Suppressor macrophage treated with lipopolysaccharide for 1 hour (primary cell): Measurements from ENCODE around the gene SPATA9.
A peak's percentile ranks its signal among the peaks of the same experiment; 100 is the strongest.
"Not testable (repeated sequence)": the region's sequence is repeated elsewhere in the genome, so short reads cannot be mapped to it uniquely, and the experiment has no call there.

Experiments
- DNase-seq, 3 donors: peaks; one replicate each; pipeline ENCODE4 v3.0.0-alpha.2; 2020 to 2022

Gene SPATA9

DNA sequence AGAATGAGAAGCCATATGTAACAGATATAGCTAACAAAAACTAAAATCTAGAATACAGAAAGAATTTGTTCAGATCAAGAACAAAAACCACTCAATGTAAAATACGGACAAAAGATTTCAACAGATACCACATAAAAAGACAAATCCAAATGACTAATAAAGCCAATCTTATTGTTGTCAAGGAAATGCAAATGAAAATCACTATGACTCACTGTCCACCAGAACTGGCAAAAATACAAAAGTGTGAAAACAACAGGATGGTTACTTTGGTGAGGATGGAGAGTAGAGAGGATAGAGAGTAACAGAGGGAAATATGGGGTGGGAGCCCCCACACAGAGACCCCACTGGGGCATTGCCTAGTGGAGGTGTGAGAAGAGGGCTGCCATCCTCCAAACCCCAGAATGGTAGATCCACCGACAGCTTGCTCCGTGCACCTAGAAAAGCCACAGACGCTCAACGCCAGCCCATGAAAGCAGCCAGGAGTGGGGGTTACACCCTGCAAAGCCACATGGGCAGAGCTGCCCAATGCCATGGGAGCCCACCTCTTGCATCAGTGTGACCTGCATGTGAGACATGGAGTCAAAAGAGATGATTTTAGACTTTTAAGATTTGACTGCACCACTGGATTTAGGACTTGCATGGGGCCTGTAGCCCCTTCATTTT, 33.1 kb upstream of the SPATA9 start:
- DNase-seq, result peak in 2 of 3 donors; percentile 56 to 59

DNA sequence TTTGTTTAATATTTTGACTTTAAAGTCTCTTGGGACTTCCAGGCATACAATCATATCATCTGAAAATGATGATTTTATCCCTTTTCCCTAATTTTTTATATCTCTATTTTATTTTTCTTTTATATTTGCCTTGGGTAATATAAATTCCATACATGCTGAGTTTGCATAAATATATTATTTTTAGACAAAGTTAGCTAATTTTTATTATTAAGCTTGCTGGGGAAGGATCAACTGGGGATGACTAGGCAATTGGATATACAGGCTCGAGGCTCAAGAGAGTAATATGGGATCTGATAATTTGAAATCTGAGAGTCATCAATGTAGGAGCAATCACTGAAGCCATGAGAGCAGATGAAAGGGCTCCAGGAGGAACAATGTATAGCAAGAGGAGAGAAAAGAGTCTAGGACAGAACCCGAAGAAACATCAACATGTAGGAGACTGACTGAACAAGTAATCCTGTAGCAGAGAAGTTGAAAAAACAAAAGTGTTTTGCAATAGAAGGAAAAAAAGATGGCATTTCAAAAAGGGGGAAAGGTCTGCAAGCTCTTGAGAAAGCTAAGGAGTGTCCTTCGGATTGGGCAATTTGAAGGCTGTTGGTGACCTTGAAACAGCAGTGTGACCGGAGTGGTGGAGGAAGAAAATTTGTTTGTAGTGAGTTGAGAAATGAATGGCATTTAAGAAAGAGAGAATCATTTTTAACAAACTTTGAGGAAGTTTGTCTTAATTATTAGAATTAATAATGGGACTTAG, 31.3 kb upstream of the SPATA9 start:
- DNase-seq, result peak in 1 of 3 donors; percentile 16

DNA sequence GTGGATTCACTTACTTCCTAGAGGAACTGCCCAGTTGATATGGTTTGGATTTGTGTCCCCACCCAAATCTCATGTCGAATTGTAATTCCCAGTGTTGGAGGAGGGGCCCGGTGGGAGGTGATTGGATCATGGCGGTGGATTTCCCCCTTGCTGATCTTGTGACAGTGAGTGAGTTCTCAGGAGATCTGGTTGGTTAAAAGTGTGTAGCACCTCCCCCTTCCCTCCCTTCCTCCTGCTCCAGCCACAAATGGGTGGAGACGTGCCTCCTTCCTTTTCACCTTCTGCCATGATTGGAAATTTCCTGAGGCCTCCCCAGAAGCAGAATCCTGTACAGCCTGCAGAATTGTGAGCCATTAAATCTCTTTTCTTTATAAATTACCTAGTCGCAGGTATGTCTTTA, 30.5 kb upstream of the SPATA9 start:
- DNase-seq, result not testable (repeated sequence)

DNA sequence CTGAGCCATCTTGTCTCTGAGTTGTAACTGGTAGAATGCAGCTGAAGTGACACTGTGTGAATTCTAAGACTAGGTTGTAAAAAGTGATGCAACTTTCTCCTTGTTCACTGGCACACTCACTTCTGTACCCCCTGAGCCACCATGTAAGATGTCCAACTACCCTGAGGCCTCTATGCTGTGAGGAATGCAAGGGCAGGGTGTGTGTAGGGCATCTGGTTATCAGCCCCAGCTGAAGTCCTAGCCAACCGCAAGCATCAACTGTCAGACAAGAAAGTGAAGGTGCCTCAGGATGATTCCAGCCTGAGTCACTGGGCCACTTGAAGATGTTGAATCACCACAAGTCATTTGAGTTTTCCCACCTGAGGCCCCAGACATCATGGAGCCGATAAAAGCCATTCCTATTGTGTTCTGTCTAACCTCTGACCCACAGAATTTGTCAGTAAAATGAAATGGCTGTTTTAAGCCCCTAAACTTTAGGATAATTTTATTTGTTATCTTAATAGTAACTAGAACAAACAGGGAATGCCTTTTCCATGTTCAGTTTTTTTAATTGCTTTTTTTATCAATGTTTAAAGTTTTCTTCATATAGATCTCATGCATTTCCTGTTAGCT, 29.7 kb upstream of the SPATA9 start:
- DNase-seq, result no peak

DNA sequence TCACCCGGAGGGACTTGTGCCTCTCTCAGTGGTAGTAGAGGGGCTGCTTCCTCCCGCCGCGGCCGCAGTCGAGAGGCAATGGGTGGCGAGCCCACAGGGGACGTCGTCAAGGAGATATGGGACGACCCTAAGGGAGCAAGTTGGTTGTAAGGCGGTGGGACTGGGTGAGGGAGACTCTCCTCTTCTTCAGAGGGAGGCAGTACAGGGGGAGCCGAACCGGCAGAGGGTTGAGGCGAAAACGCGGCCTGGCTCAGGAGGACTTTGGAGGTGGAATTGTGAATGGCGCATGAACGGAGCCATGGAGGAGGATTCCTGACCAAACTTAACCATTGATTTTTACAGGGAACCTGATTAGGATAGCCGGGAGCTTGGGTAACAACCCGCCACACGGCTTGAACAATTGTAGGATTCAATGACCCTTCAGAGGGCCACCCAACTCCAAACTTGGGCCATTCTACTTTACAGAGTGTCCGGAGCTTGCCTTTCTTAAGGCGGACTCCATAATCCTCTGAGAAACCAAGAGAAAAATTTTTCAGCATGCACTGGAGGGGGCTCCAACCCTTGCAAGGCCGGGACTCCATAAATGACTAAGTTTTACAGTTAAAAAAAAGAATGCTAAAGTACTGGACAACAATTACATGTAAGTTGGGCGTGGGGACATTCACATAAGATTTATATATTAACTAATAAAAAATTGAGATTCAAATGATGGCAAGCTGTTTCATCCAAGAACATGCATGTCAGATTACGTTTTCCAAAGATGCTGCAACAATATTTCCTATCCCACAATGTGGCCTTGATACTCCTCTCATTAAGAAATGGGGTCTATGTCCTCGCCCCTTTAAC, 28.9 kb upstream of the SPATA9 start:
- DNase-seq, result no peak

DNA sequence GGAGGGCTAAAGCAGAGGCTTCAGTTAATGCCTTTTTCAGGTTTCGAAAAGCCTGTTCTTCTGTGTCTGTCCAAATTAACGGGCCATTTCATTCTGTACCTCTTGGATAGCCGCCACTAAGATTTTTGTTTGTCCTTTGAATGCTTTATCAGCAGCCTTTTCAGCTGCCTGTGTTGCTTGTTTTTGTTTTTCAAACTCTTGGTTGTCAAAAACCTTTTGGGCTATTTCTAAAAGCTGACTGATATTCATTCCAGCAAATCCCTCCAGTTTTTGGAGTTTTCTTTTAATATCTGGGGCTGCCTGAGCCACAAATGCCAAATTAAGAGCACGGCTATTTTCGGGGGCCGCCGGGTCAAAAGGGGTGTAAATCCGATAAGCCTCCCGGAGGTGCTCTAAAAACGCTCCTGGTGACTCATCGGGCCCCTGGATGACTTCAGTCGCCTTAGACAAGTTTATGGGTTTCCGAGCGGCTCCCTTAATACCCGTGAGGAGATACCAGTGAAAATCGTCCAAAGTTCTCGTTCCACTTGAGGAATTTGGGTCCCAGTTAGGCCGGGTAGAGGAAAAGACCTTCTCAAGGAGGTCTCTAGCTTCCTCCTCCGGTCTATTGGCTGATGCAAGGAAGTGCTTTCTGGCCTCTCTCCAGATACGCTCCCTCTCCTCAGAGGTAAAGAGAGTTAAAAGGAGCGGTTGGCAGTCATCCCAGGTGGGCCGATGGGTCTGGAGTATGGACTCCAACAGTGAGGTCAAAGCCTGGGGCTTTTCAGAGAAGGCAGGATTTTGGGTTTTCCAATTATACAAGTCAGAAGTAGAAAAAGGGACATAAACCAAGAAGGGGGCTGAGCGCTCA, 28.1 kb upstream of the SPATA9 start:
- not testable (repeated sequence) for DNase-seq

DNA sequence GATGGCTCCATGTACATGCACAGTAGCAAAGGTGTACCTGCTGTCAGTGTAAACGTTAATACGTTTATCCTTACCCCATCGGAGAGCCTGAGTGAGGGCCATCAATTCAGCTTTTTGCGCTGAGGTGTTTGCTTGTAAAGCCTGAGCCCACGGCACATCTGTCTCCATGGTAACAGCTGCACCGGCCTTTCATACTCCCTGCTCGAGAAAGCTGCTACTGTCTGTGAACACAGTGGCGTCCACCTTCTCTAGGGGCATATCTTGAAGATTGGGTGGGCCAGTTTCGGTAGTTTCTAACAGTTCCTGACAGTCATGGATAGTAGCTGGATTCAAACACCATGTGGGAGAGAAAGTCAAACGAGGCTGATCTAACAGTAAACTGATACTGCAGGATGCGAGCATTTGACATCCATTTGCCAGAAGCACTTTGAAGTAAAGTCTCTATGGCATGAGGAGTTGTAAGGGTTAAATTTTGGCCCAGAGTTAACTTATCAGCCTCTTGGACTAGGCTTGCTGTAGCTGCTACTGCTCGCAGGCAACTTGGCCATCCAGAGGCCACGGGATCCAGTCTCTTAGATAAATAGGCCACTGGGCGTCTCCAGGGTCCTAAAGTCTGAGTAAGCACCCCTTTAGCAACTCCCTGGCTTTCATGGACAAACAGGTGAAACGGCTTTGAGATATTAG, 27.3 kb upstream of the SPATA9 start:
- DNase-seq, result no peak

DNA sequence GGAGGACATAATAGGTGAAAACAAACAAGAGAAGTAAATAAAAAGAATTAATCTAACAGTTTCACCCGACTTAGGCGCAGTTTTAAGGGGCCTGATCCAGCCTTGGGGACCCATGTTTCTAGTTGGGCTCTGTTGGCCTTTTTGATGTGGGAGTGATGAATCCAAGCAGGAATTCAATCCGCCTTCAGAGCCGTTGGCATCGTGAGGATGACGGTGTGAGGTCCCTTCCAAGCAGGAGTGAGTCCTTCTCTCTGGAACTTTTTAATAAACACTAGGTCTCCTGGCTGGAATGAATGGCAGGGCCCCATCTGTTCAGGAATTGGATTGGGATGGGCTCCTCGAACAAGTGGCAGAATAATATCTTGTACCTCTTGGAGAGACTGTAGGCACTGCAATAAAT, 26.1 kb upstream of the SPATA9 start:
- no peak for DNase-seq

DNA sequence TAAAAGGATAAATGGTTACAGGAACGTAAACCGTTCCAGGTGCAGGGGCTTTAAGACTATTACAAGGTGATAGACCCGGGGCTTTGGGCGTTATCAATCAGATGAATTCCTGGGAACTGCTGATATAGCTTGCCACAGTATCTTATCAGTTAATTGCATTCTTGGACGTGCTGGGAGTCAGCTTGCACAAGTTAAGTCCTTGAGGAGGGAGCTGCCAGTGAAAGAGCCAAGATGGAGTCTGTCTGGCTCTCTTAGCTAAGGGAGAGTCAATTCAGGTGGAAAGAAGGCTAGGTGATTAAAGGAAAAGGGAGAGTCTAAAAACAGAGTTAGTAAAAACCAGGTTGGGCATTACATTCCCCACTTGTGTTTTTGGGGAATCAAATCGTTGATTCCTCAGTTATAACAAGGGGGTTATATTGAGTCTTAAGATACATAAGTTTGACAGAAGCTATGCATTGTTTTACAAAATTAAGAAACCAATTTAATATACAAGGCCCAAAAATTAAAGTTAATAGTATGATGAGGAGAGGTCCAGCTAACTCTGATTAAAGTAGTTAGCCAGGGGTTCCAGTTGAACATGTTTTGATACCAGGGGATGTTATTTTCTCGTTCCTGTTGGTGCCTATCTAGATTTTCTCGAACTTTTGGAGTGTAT, 24.9 kb upstream of the SPATA9 start:
- not testable (repeated sequence) for DNase-seq

DNA sequence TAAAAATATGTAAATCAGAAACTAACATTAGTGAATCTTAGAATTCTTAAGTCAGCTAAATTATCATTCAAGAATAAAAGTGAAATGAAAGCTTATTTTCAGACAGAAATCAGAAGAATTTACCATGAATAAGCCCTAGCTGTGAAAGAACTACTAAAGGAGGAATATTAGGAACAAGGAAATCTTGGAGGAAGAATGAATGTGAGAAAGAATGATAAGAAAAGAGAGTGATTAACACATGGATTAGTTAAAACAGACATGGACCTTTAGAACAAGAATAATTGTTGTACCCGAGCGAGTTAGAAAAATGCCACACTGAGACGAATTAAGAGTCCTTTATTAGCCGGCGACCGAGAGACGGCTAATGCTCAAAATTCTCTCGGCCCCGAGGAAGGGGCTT, 24.3 kb upstream of the SPATA9 start:
- no peak for DNase-seq

DNA sequence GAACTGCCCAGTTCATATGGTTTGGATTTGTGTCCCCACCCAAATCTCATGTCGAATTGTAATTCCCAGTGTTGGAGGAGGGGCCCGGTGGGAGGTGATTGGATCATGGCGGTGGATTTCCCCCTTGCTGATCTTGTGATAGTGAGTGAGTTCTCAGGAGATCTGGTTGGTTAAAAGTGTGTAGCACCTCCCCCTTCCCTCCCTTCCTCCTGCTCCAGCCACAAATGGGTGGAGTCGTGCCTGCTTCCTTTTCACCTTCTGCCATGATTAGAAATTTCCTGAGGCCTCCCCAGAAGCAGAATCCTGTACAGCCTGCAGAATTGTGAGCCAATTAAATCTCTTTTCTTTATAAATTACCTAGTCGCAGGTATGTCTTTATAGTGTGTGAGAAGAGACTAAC, 23.4 kb upstream of the SPATA9 start:
- DNase-seq, result not testable (repeated sequence)

DNA sequence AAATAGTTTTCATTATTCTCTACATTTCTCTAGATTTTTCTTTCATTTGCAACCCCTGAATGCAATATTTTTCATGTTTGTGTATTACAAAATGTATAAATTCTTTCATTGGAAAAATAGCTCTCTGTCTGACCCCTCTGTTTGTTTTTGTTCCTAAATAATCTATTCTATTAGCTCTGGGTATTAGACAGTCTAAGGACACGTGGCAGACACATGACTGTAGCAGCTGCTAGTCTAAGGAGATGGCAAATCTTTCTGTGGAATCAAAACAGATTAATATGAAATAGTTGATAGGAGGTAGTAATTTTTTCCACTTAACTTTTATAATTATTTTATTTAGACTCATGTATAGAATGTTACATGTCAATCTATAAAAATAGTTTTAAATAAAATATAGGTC, 21.4 kb upstream of the SPATA9 start:
- DNase-seq, result no peak

DNA sequence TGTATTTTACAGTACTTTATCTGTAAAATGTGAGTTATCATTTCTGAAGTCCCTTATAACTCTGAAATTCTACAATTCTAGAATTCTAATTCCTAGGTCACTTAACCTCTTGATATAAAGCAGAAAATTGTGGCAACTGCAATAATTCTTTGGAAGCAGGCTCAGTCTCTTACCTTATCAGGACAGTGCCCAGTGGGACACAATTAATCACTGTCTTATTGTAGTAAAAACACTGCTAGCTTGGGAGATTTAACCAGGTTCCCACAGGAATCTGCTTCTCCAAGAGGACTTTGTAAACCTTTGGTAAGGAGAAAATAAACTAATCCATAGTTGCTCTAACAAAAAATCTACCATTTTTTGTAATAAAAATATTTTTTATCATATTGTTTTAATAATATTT, 18.3 kb upstream of the SPATA9 start:
- DNase-seq, result no peak

DNA sequence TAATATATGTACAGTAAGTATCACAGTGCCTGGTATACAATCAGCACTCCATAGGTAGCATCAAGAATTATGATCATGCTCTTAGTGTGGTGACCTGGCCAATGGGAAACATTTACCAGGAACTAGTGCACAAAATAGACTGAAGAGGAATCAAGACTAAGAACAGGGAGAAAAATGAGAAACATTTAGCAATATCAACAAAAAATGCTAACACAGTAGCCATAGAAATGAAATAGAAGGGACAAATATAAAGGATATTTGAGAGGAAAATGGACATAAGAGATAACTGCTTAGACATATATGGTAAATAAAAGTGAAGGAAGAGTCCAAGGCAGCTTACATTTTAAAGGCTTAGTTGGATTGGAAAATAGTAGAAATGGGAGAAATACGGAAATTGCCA, 16.5 kb upstream of the SPATA9 start:
- no peak for DNase-seq

DNA sequence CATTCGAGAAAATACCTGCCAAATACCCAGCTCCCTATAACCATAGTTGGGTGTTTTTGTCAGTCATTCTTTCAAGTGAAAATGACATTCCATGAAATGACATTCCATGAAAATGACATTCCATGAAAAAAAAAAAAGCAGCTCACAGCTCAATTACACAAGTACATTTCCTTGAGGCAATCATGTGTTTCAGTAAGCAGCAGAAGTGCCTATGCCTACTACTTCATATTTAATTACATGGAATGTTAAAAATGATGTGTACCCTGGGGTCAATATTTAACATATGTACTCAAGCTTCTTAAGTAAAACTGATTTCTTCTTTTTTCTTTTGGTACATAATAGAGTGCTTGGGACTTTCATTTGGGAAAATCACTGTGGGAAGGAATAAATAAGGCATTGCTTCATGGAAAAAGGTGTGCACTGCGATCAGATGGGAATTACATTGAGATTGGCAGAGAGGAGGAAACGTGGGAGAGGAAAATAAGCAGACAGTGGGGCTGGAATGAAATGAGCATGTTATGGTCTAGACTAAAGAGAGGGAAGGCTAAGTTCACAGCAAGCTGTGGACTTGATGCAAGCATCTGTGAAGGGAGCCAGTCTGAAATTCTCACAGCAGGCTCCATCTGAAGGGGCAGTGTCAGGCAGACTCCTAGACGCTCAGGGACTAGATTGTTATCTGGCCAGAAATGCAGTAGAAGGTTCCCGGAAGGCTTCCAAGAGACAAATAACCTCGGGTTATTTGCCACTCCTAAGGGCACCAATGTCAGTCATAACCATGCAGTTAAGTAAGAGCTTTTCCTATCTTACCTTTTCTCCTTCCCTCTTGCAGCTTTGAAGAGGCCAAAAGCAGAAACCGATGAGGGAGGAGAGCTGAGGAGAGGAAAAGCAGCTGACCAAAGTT, 15.2 kb upstream of the SPATA9 start:
- no peak for DNase-seq

DNA sequence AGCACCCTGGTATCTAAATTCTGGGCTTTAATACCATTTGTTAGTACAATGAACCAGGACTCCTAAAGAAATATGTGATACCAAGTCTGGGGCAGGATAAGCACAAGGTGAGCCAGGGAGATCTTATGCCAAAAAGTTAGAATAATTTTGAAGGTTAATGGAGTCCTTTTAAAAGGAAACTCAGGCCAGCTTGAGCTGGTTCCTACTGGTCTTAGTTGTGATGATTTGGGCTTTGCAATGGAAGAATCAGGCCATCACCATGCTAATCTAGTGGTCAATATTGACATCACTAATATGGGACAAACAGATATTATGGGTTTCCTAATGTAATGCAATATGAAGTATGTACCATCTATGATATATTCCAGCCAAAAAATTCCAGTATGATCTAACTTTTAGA, 7.5 kb upstream of the SPATA9 start:
- DNase-seq, result no peak

DNA sequence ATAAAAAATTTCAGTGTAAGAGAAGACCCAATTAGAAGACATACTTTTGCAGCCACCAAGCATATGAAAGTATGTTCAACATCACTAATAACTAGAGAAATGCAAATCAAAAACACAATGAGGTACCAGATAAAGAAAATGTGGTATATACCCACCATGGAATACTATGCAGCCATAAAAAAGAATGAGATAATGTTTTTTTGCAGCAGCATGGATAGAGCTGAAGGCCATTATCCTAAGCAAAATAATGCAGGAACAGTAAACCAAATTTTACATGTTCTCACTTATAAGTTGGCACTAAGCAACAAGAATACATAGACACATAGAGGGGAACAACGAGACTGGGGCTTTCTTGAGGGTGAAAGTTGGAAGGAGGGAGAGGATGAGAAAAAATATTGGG, 6.9 kb upstream of the SPATA9 start:
- DNase-seq, result no peak

DNA sequence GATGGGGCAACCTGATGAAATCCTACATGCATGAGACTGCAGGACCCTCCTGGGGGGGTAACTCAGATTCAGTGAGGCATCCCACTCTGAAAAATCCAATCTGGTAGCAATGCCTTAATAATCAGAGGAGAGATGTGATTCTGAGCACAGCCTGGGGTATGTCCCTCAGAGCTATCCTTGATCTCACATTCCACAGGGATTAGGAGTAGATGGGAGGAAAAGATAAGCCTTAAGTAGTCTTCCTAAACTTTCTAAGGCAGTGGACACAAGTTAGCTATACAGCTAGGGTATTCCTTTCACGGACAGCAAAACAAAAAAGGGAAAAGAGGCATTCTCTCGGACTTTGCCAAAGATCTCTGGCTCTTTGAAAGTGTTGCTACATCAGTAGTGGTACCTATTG, 3.9 kb upstream of the SPATA9 start:
- no peak for DNase-seq

DNA sequence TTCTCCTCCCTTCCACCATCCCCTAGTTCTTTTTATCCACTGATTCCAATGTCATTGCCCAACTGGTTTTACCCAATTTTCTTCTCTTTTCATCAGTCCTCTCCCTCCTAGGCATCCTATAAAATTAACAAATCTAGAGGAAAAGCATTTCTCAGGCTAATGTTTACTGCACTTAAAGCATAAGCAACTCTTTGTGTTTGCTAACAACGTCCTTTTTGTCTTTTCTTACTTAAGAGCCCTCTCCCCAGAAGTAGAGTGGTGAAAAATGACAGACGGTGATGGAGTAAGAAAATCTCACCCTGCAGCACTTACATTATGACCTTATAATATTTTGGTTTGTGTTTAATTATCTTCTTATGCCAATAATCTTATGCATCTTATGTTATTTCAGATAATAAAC, 1.6 kb upstream of the SPATA9 start:
- no peak for DNase-seq

DNA sequence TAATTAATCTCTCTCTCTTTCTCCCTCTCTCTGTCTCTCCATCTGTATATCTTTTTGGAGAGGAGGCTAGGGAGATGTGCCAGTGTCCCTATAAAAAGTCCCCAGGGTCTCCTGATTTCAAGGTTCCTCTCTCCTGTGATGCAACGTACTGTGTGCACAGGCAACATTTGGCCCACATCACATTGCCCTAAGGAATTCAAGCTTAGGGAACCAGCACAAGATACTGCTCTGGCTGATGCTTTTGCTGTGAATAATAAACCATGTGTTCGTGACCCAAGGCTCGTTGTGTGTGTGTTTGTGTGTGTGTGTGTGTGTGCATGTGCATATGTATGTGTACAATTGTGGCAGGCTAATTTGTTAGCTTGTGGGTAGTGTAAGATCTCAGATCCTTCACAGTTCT, 9.7 kb downstream of the SPATA9 start:
- DNase-seq, result peak in 2 of 3 donors; percentile 18 to 19
